ENCODE data around the gene PPM1D.

GRCh38 chr17:60592750-60593149 is 7.2 kb upstream of the PPM1D start:
- TF ChIP-seq, protein P1, sequence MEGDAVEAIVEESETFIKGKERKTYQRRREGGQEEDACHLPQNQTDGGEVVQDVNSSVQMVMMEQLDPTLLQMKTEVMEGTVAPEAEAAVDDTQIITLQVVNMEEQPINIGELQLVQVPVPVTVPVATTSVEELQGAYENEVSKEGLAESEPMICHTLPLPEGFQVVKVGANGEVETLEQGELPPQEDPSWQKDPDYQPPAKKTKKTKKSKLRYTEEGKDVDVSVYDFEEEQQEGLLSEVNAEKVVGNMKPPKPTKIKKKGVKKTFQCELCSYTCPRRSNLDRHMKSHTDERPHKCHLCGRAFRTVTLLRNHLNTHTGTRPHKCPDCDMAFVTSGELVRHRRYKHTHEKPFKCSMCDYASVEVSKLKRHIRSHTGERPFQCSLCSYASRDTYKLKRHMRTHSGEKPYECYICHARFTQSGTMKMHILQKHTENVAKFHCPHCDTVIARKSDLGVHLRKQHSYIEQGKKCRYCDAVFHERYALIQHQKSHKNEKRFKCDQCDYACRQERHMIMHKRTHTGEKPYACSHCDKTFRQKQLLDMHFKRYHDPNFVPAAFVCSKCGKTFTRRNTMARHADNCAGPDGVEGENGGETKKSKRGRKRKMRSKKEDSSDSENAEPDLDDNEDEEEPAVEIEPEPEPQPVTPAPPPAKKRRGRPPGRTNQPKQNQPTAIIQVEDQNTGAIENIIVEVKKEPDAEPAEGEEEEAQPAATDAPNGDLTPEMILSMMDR (IDR thresholded peaks at IDR 0.05): no peak
- TF ChIP-seq POLR2A (IDR thresholded peaks at IDR 0.05): no peak

Measured in prostate gland (tissue), 2 donors.